ENCODE measurements around the gene PPP2R2C.

- TF ChIP-seq CTCF (conservative IDR thresholded peaks at IDR 0.05; ENCODE audit: low read depth in 2 of 2) (no peak), POLR2AphosphoS5 (IDR thresholded peaks at IDR 0.05; ENCODE audit: low read depth) (no peak), ZNF331 (CRISPR knock-in tag; IDR thresholded peaks at IDR 0.05; ENCODE audit: low read depth) (no peak), EZH2 (IDR thresholded peaks at IDR 0.05; ENCODE audit: low read depth, unreplicated experiment) (no peak), REST (IDR thresholded peaks at IDR 0.05; ENCODE audit: unreplicated experiment) (no peak), ZNF114 (CRISPR knock-in tag; IDR thresholded peaks at IDR 0.05) (no peak), CREB1 (CRISPR knock-in tag; IDR thresholded peaks at IDR 0.05; ENCODE audit: low read depth) (no peak), EZH2phosphoT487 (IDR thresholded peaks at IDR 0.05; ENCODE audit: unreplicated experiment) (no peak), NANOG (IDR thresholded peaks at IDR 0.05; ENCODE audit: borderline replicate concordance) (no peak), STAT1 (IDR thresholded peaks at IDR 0.05; ENCODE audit: unreplicated experiment) (no peak), JUNB (IDR thresholded peaks at IDR 0.05; ENCODE audit: unreplicated experiment) (no peak)
- TF ChIP-seq, protein P1, sequence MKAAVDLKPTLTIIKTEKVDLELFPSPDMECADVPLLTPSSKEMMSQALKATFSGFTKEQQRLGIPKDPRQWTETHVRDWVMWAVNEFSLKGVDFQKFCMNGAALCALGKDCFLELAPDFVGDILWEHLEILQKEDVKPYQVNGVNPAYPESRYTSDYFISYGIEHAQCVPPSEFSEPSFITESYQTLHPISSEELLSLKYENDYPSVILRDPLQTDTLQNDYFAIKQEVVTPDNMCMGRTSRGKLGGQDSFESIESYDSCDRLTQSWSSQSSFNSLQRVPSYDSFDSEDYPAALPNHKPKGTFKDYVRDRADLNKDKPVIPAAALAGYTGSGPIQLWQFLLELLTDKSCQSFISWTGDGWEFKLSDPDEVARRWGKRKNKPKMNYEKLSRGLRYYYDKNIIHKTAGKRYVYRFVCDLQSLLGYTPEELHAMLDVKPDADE (IDR thresholded peaks at IDR 0.05): no peak
These were observed 79.3 kb downstream of the PPP2R2C start for GRCh38 chr4:6393066-6393465.

All from GM23338 (cell line).